ENCODE data around the gene MYO16.

DNA sequence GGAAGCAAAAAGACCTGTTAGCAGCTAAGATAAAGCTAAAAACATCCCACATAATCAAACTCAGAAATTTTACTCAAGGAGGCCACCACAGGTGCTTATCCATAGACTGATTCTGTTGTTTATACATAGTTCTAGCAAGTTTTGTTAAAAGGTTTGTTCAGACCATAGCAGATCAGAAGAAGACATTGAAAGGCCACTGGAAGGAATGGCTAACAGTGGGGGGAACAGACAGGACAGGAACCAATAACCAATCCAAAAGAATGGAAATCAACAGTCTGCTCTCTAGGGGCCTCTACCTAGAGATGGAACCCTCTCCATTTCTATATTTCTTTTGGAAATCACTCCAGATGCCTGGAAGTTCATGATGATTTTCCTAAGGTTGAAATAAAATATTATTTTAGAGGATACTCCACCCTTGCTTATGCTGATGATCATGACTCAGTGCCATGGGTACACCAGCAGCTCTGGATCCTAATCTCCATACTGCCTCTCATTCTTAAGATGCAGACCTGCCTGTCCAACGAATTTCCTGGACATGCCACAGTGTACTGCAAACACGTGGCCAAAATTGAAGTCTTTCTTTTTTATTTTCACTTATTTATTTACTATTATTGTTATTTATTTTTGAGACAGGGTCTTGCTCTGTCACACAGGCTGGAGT lies 260.0 kb downstream of the MYO16 start:
- TF ChIP-seq, protein P1, sequence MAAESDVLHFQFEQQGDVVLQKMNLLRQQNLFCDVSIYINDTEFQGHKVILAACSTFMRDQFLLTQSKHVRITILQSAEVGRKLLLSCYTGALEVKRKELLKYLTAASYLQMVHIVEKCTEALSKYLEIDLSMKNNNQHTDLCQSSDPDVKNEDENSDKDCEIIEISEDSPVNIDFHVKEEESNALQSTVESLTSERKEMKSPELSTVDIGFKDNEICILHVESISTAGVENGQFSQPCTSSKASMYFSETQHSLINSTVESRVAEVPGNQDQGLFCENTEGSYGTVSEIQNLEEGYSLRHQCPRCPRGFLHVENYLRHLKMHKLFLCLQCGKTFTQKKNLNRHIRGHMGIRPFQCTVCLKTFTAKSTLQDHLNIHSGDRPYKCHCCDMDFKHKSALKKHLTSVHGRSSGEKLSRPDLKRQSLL (tag by site-specific recombination; IDR thresholded peaks at IDR 0.05), result no peak
- no peak for TF ChIP-seq ZBTB8A (tag by site-specific recombination; IDR thresholded peaks at IDR 0.05)
- no peak for TF ChIP-seq ZSCAN16 (tag by site-specific recombination; IDR thresholded peaks at IDR 0.05)
- TF ChIP-seq ZNF530 (tag by site-specific recombination; IDR thresholded peaks at IDR 0.05; ENCODE audit: low read depth), result no peak
- no peak for TF ChIP-seq YY1 (tag by site-specific recombination; IDR thresholded peaks at IDR 0.05)
- TF ChIP-seq, protein P2, sequence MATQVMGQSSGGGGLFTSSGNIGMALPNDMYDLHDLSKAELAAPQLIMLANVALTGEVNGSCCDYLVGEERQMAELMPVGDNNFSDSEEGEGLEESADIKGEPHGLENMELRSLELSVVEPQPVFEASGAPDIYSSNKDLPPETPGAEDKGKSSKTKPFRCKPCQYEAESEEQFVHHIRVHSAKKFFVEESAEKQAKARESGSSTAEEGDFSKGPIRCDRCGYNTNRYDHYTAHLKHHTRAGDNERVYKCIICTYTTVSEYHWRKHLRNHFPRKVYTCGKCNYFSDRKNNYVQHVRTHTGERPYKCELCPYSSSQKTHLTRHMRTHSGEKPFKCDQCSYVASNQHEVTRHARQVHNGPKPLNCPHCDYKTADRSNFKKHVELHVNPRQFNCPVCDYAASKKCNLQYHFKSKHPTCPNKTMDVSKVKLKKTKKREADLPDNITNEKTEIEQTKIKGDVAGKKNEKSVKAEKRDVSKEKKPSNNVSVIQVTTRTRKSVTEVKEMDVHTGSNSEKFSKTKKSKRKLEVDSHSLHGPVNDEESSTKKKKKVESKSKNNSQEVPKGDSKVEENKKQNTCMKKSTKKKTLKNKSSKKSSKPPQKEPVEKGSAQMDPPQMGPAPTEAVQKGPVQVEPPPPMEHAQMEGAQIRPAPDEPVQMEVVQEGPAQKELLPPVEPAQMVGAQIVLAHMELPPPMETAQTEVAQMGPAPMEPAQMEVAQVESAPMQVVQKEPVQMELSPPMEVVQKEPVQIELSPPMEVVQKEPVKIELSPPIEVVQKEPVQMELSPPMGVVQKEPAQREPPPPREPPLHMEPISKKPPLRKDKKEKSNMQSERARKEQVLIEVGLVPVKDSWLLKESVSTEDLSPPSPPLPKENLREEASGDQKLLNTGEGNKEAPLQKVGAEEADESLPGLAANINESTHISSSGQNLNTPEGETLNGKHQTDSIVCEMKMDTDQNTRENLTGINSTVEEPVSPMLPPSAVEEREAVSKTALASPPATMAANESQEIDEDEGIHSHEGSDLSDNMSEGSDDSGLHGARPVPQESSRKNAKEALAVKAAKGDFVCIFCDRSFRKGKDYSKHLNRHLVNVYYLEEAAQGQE (tag by site-specific recombination; IDR thresholded peaks at IDR 0.05), result no peak
- TF ChIP-seq, protein P3, sequence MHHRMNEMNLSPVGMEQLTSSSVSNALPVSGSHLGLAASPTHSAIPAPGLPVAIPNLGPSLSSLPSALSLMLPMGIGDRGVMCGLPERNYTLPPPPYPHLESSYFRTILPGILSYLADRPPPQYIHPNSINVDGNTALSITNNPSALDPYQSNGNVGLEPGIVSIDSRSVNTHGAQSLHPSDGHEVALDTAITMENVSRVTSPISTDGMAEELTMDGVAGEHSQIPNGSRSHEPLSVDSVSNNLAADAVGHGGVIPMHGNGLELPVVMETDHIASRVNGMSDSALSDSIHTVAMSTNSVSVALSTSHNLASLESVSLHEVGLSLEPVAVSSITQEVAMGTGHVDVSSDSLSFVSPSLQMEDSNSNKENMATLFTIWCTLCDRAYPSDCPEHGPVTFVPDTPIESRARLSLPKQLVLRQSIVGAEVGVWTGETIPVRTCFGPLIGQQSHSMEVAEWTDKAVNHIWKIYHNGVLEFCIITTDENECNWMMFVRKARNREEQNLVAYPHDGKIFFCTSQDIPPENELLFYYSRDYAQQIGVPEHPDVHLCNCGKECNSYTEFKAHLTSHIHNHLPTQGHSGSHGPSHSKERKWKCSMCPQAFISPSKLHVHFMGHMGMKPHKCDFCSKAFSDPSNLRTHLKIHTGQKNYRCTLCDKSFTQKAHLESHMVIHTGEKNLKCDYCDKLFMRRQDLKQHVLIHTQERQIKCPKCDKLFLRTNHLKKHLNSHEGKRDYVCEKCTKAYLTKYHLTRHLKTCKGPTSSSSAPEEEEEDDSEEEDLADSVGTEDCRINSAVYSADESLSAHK (tag by site-specific recombination; IDR thresholded peaks at IDR 0.05), result no peak
- no peak for TF ChIP-seq KLF16 (tag by site-specific recombination; IDR thresholded peaks at IDR 0.05)
- no peak for TF ChIP-seq MEIS1 (CRISPR knock-in tag; IDR thresholded peaks at IDR 0.05; ENCODE audit: borderline replicate concordance)

Data from HEK293 (cell line).